Testis (tissue), 3 donors: Measurements from ENCODE around the gene TEAD1. TPM values are rescaled to one million over a fixed set of nuclear protein-coding genes. Genes with fewer than 3 reads are reported as not detected.

ENCODE experiments used
- DNase-seq: peaks from one replicate; pipeline ENCODE4 v3.0.0-alpha.2; 2019
- H3K27ac ChIP-seq, 2 donors: fragments of 200-600 bp; sonication (generic); one replicate each; pipeline ENCODE4 v1.5.1; 2019
- H3K27me3 ChIP-seq: fragments of 200-600 bp; sonication (generic); one replicate; pipeline ENCODE4 v1.5.1; 2019
- H3K36me3 ChIP-seq: fragments of 200-600 bp; sonication (generic); one replicate; pipeline ENCODE4 v1.5.1; 2017; ENCODE audit warnings: low read depth; ENCODE audit errors: missing control alignments
- H3K4me1 ChIP-seq: fragments of 200-600 bp; sonication (generic); one replicate; pipeline ENCODE4 v1.5.1; 2019
- H3K4me3 ChIP-seq, 2 donors: fragments of 200-600 bp; sonication (generic); one replicate each; pipeline ENCODE4 v1.5.1; 2017 to 2019
- H3K9me3 ChIP-seq: fragments of 200-600 bp; sonication (generic); one replicate; pipeline ENCODE4 v1.5.1; 2017
- CTCF ChIP-seq, 3 experiments: fragments of 450-650 bp in 2 of 3; fragments of 200-600 bp in 1 of 3; sonication (generic) in 1 of 3; IDR thresholded peaks; one replicate each; pipeline ENCODE4 v1.5.1; 2016 to 2019; ENCODE audit warnings: antibody characterized with exemption in 3 of 3, mild to moderate bottlenecking in 2 of 3, moderate library complexity in 1 of 3
- POLR2A ChIP-seq: fragments of 450-650 bp; IDR thresholded peaks from one replicate; pipeline ENCODE4 v1.6.1; 2017; ENCODE audit warnings: antibody characterized with exemption, mild to moderate bottlenecking, moderate library complexity
- WGBS, 2 donors: methylation state at CpG; one replicate each; pipeline ENCODE4 v1.1.5; 2018; 5-methylcytosine and 5-hydroxymethylcytosine counted together
- intact Hi-C: fragments of 100-400 bp; cut with DNase I; formaldehyde crosslinking; loops from one replicate; pipeline ENCODE4 v1.15.1; 2023; ENCODE audit warnings: low total_unique reads
- polyA plus RNA-seq: library from polyadenylated mRNA; stranded (reverse); fragments of 350-450 nt; fragmentation: Illumina TruSeq; extraction: RNeasy Lipid Tissue Mini Kit (QIAGEN cat#74804); gene quantifications from one replicate; pipeline ENCODE4 v1.2.3, GENCODE V29; 2014; ENCODE audit warnings: low read depth, low replicate concordance; ENCODE audit not compliant: insufficient read depth
- total RNA-seq, 2 donors: library from RNA; depleted of rRNA; stranded (reverse); fragments of >200 nt; gene quantifications; one replicate each; pipeline ENCODE4 v1.2.3, GENCODE V29; 2016

Gene TEAD1
- total and polyA plus RNA-seq, 3 donors from 2014 or later: 24.6 to 78.1 (median 63.5) TPM

- 46 to 78% methylated on average over 4 of the region's 4 CpGs for WGBS, 2 donors
- Histone ChIP-seq H3K27me3 (no peaks in the 10 kb centered on the region), H3K4me3 (no peak overlapping the region), H3K27ac (no peak overlapping the region), H3K36me3 (no peaks in the 10 kb centered on the region), H3K9me3 (no peaks in the 10 kb centered on the region), H3K4me1 (peaks cover 27% of the 10 kb centered on the region)
- intact Hi-C loops: no loop called here
- DNase-seq: no peak
- TF ChIP-seq POLR2A (no peak), CTCF (IDR thresholded peaks at IDR 0.05) (no peak)
Measured at GRCh38 chr11:12728417-12728816, 54.2 kb downstream of the TEAD1 start.

- TF ChIP-seq CTCF (IDR thresholded peaks at IDR 0.05) (no peak), POLR2A (no peak)
- no peak for DNase-seq
- H3K4me3 ChIP-seq: no peak overlapping the region
- H3K9me3 ChIP-seq: no peaks in the 10 kb centered on the region
- intact Hi-C loops: no loop called here
- H3K27ac ChIP-seq: no peak overlapping the region
- WGBS, 2 donors: 83 to 96% methylated on average over 5 of the region's 5 CpGs
- peaks cover 18% of the 10 kb centered on the region for H3K4me1 ChIP-seq
- H3K36me3 ChIP-seq: no peaks in the 10 kb centered on the region
- no peaks in the 10 kb centered on the region for H3K27me3 ChIP-seq
Measured at GRCh38 chr11:12729941-12730340, 55.7 kb downstream of the TEAD1 start.

GRCh38 chr11:12731841-12732336 is 57.7 kb downstream of the TEAD1 start:
- no peak overlapping the region for H3K27ac ChIP-seq
- peaks cover 18% of the 10 kb centered on the region for H3K4me1 ChIP-seq
- H3K36me3 ChIP-seq: no peaks in the 10 kb centered on the region
- WGBS, 2 donors: 94 to 96% methylated on average over 3 of the region's 3 CpGs
- no peaks in the 10 kb centered on the region for H3K27me3 ChIP-seq
- intact Hi-C loops: no loop called here
- no peak for TF ChIP-seq POLR2A
- no peak for TF ChIP-seq CTCF (IDR thresholded peaks at IDR 0.05)
- no peaks in the 10 kb centered on the region for H3K9me3 ChIP-seq
- no peak overlapping the region for H3K4me3 ChIP-seq
- no peak for DNase-seq

GRCh38 chr11:12733091-12733490 is 58.9 kb downstream of the TEAD1 start:
- intact Hi-C loops: no loop called here
- TF ChIP-seq POLR2A (no peak), CTCF (IDR thresholded peaks at IDR 0.05) (no peak)
- Histone ChIP-seq H3K4me1 (peaks cover 8% of the 10 kb centered on the region), H3K9me3 (no peaks in the 10 kb centered on the region), H3K27me3 (no peaks in the 10 kb centered on the region), H3K36me3 (no peaks in the 10 kb centered on the region), H3K4me3 (no peak overlapping the region), H3K27ac (no peak overlapping the region)
- WGBS, 2 donors: 88 to 98% methylated on average over 2 of the region's 2 CpGs
- DNase-seq: no peak

GRCh38 chr11:12734625-12735024 is 60.4 kb downstream of the TEAD1 start:
- intact Hi-C loops: no loop called here
- H3K27ac ChIP-seq: no peak overlapping the region
- no peaks in the 10 kb centered on the region for H3K27me3 ChIP-seq
- H3K4me3 ChIP-seq: no peak overlapping the region
- no peaks in the 10 kb centered on the region for H3K9me3 ChIP-seq
- WGBS, 2 donors: 94 to 98% methylated on average over 4 of the region's 4 CpGs
- no peaks in the 10 kb centered on the region for H3K4me1 ChIP-seq
- no peak for TF ChIP-seq CTCF (IDR thresholded peaks at IDR 0.05)
- H3K36me3 ChIP-seq: no peaks in the 10 kb centered on the region
- DNase-seq: no peak
